Measurements from ENCODE around the gene FBXO27.
"Not testable (repeated sequence)": the region's sequence is repeated elsewhere in the genome, so short reads cannot be mapped to it uniquely, and the experiment has no call there.

Gene FBXO27, protein sequence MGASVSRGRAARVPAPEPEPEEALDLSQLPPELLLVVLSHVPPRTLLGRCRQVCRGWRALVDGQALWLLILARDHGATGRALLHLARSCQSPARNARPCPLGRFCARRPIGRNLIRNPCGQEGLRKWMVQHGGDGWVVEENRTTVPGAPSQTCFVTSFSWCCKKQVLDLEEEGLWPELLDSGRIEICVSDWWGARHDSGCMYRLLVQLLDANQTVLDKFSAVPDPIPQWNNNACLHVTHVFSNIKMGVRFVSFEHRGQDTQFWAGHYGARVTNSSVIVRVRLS

DNA sequence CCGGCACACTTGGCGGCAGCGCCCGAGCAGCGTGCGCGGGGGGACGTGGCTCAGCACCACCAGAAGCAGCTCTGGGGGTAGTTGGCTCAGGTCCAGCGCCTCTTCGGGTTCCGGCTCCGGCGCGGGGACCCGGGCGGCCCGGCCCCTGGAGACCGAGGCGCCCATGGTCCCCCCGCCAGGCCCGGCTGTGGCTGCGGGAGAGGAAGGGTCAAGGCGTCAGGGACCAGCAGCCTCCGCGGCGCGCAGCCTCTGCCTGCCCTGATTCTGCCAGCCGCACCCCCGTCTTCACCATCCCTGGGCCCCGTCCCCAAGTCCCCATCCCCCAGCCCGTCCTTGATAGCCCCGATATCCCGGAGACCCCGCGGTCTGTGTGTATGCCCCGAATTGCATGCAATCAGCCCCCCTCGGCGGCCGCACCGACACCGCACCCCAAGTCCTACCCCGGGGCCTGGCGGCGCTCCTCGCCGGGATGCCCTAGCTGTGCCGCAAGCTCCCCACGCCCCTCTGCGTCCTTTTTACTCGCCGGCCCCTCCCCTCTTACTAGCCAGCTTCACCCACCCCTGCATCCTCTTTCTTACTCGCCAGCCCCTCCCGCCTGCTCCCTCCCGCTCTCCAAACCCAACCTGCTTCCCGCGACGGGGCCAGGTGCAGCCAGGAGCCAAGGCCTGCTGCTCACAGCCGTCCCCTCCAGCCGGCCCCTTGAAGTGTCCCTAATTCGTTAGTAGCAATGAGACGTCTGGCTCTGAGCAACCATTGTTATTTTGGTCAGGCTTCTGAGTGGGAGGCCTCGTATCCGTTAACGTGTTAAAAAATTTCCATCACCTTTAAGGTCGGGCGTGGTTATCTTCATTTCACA, at the start of gene FBXO27:
TSS of gene FBXO27 (minus strand) at position 487 of the 856 bp plus-strand sequence. CDS start at position 165, 322 bp downstream.
- DNase-seq (ENCODE audit: low read depth in 2 of 2): no peak

DNA sequence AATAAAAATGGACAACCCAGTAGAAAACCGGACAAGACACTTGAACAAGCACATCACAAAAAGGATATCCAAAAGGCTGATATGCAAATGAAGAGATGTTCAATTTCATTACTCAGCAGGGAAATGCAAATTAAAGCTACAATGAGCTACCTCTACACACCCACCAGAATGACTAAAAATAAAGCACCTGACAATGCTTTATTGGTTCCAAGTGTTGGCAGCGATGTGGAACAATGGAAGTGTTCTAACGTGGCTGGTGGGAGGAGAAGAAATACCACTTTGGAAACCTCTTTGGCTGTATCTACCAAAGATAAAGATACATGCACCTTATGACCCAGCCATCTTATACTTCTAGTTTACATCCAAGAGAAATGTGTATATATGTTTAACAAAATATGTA, 48.1 kb upstream of the FBXO27 start:
- no peak for DNase-seq (ENCODE audit: low read depth in 2 of 2)

DNA sequence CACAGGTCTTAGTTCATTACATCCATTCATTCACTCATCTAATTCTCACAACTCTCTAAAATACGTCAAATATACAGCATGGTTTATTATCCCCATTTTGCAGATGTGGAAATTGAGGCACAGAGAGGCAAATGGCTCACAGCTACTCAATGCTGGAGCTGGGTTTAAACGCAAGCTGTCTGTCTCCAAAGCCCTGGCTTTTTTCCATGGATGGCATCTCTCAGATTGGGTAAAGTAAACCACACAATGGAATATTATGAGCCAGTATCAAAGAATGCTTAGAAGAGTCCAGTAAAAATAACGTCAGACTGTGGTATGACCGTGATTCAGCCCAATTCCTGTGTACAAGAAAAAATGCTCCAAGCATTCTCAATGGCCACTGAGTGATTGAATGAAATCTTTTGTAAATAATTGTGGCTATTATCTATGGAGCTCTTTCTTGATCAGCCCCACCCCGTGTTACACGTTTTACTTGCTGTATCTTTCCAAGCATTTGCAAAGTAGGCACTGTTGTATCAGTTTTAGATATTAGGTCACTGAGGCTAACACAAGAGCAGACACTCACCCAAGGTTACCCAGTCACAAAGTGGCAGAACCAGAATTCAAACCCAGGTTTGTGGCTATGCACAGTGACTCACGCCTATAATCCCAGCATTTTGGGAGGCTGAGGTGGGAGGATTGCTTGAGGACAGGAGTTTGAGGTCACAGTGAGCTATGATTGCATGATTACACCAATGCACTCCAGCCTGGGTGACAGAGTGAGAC, 46.3 kb upstream of the FBXO27 start:
- DNase-seq (ENCODE audit: low read depth in 2 of 2): no peak

DNA sequence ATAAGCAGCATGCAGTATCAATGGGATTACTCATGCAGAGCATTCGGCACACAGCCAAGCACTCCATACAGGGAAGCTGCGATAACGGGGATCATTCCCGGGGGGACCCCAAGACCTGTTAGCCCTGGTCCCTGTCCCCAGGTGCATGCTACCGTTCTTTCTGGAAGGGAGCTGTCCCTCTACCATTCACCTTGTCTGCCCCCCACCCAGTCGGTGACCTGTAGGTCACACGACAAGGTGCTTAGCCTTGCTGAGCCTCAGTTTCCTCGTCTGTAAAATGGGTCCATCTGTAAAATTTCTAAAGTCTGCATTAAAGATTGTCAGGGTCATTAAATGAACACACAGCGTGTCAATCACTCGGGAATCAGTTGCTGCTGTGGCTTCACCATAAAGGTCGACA, 45.0 kb upstream of the FBXO27 start:
- DNase-seq (ENCODE audit: low read depth in 2 of 2): no peak

DNA sequence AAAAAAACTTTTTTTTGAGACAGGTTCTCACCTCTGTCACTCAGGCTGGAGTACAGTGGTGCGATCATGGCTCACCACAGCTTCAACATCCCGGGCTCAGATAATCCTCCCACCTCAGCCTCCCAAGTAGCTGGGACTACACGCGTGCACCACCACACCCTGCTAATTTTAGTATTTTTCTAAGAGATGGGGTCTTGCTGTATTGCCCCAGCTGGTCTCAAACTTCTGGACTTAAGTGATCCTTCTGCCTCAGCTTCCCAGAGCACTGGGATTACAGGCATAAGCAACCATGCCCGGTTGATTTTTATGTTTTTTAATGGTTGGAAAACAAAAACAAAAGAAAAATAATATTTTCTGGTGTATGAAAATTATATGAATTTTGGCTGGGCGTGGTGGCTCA, 42.6 kb upstream of the FBXO27 start:
- no peak for DNase-seq (ENCODE audit: low read depth in 2 of 2)

DNA sequence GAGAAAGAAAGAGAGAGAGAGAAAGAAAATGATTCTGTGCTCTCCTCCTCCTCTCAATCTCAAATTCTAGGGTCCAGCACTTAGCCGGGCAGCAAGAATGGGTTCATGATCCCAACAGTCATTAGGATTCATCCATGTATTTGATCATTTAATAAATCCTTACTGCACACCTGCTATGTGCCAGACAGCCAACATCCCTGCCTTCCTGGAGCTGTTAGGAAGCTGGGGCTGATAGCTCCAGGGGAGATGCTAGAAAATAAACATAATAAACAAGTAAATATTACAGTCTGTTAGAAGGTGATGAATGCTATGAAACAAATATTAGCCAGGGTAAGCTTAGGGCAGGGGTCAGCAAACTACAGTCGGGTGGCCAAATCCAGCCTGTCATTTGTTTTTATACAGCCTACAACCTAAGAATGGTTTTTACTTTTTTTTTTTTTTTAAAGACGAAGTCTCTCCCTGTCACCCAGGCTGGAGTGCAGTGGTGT, 41.9 kb upstream of the FBXO27 start:
- DNase-seq (ENCODE audit: low read depth in 2 of 2): no peak

DNA sequence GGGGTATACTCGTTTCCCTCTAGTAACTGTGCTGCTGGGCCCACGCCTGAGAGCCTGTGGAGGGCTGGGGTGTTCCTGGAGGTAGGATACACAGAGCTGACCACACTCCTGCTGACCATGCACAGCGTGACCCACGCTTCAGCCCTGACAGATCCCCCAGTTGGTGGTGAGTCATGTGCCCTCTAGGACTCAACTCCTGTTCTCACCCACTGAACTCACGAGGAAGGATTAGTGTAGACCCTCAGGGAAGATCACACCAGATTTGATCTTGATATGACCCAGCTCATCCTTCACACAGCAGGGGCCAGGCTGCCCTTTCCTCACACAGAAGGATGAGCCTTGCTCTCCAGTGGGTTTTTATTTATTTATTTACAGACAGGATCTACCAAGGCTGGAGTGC, 38.5 kb upstream of the FBXO27 start:
- no peak for DNase-seq (ENCODE audit: low read depth in 2 of 2)

DNA sequence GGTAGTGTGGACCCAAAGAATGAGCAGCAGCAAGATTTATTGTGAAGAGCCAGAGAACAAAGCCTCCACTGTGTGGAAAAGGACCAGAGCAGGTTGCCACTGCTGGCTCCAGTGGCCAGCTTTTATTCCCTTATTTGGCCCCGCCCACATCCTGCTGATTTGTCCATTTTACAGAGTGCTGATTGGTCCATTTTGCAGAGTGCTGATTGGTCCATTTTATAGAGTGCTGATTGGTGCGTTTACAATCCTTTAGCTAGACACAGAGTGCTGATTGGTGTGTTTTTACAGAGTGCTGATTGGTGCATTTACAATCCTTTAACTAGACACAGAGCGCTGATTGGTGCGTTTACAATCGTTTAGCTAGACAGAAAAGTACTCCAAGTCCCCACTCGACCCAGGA, 35.9 kb upstream of the FBXO27 start:
- not testable (repeated sequence) for DNase-seq (ENCODE audit: low read depth in 2 of 2)

DNA sequence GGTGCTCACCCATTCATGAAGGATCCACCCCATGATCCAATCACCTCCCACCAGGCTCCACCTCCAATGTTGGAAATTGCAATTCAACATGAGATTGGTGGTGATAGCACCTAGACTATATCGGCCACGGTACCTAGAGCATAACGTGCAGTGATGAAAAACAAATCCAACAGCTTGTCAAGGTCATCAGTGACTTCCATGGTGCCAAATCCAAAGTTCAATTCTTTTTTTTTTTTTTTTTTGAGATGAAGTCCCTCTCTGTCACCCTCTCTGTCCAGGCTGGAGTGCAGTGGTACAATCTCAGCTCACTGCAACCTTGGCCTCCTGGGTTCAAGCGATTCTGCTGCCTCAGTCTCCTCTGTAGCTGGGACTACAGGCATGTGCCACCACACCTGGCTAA, 34.8 kb upstream of the FBXO27 start:
- no peak for DNase-seq (ENCODE audit: low read depth in 2 of 2)

DNA sequence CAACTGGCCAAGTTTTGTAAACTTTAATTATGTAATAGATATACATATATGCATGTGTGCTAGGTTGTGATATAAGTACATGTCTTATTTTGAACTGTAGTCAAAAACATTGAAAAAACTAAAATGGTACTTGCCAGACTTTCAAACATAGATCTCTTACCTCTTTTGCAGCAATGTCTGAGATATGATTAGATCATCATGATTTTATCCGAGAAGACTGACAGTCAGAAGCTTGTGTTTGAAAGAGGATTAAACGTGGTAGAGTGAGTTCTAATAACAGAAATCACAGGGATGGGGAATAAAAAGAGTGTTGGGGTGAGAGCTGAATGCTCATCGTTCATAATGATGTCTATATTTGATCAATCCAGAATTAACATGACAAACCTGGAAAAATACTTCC, 33.6 kb upstream of the FBXO27 start:
- no peak for DNase-seq (ENCODE audit: low read depth in 2 of 2)

DNA sequence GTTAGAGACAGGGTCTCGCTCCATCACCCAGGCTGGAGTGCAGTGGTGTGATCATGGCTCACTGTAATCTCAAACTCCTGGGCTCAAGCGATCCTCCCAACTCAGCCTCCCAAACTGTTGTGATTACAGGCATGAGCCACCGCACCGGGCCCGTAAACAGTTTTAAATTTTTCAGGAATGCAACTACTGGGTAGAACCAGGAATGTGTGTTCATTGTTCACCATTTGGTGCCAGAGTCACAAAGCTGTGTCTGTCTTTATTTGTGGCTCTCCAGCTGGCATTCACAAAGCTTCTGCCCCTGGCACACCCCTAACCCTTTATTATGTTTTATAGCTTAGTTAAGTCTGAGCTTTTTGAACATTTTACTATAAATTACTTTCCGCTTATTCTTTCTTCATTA, 32.1 kb upstream of the FBXO27 start:
- DNase-seq (ENCODE audit: low read depth in 2 of 2): no peak

DNA sequence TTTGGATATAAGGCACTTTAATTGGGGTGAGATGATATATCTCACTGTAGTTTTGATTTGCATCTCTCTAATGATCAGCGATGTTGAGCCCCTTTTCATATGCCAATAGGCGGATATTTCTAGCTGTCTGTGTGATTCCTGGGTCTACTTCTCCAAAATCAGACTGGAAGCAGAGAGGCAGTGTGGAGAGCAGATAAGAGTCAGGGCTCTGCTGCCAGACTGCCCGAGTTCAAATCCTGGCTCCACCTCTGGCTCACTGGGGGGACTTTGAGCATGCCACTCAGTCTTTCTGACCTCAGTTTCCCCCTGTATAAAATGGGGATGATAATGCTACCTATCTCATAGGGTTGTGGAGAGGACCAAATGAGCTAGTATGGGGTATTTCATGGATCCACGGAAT, 27.8 kb upstream of the FBXO27 start:
- no peak for DNase-seq (ENCODE audit: low read depth in 2 of 2)

DNA sequence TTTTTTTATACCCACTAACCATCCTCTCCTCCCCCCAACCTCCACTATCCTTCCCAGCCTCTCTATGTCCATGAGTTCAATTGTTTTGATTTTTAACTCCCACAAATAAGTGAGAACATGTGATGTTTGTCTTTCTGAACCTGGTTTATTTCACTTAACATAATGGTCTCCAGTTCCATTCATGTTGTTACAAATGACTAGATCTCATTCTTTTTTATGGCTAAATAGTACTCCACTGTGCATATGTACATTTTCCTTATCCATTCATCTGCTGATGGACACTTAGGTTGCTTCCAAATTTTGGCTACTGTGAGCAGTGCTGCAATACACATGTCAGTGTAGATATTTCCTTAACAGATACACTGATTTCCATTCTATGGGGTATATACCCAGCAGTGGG, 27.0 kb upstream of the FBXO27 start:
- DNase-seq (ENCODE audit: low read depth in 2 of 2): no peak

DNA sequence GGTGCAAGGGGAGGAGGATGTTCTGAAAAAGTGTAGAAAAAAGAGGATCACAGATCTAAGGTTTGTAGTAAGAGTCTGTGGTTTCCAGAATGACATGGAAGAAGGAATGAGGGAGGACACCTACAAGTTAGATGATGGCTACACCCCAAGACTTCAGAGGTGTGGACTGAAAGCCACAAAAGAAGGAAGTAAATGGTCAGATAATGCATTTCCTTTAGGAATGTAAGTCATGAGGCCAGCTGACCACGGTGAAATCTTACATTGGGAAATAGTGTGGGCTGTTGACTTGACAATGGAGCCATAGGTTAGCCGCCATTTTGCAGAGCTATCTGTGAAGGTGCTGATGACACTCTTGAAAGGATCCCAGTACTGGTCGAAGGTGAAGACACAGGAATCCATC, 25.3 kb upstream of the FBXO27 start:
- no peak for DNase-seq (ENCODE audit: low read depth in 2 of 2)

DNA sequence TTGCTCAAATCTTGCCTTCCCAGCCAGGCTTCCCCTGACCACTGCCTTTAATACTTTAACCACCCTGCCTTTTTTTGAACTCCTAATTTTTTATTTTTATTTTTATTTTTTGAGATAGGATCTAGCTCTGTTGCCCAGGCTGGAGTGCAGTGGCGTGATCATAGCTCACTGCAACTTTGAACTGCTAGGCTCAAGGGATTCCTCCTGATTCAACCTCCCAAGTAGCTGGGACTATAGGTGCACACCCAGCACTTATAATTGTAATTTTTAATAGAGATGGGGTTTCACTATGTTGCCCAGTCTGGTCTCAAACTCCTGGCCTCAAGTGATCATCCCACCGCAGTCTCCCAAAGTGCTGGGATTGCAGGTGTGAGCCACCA, 21.7 kb upstream of the FBXO27 start:
- DNase-seq (ENCODE audit: low read depth in 2 of 2): no peak

DNA sequence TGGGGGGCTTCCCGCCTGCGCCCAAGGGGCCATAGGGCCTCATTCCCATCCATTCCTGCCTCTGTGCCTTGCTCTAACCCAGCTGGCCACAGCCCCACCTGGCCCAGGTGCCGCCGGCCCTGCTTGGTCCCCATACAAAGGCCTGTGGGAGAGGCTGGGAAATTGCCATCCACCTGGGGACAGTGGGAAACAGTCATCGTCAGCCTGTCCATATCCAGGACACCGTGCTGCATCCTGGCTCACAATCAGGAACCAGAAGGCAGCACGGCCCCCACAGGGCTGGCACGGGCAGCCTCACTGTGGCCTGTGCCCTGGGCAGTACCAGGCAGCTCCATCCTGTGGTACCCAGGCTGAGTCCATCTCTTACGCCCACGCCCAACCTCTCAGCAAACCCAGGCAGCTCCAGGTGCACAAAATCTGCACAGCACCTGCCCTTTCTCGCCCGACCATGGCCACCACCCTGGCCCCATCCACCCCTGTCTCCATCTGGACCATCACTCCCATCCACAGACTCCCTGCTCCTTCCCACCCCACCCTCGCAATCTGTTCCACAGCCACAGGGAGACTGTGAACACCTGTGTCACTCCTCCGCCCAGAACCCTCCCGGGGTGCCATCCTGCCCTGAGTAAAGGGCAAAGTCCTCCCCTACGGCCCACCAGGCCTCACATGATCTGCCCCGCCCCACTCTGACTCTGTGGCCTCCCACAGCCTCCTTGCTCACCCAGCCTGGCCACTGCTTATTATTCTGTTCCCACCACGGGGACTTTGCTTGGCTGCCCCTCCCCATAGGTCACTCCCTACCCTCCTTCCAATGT, 21.1 kb upstream of the FBXO27 start:
- DNase-seq (ENCODE audit: low read depth in 2 of 2): no peak

DNA sequence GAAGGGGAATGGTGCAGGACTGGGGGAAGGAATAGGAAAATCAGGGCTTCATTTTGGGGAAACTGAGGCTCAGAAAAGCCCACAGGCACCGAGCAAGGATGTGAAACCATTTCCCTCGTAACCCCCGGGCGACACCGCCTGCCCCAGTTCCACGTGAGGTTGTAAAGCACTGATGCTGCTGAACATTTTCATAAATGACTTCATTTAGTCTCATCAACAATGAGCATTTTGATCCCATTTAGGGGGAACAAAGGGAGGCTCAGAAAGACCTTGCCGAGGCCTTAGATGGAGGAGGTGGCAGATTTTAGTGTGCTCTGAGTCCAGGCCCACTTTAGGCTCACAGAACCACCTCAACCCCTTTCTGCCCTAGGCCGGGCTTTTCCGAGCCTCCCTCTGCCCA, 20.5 kb upstream of the FBXO27 start:
- DNase-seq (ENCODE audit: low read depth in 2 of 2): no peak

DNA sequence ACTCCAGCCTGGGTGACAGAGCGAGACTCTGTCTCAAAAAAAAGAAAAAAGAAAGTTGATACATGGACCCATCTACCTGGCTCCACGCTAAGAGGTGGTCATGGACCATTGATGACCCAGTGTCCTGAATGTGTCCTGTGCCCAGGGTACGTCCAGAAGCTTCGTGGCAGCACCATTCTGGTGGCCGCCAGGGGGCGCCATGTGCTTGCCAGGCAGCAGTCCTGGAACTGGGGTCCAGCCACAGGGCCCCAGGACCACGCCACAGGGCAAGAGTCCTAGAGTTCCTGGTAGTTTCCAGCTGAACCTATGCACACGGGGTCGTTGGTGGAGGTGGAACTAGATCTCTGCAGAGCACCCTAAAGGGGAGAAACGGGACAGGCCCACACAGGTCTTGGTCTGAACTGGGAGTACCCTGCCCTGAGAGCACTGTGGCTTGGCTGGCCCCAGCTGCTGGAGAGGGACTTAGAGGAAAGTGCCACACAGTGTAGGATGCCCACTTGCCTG, 19.9 kb upstream of the FBXO27 start:
- peak; percentile 62 to 69 for DNase-seq (ENCODE audit: low read depth in 2 of 2)

DNA sequence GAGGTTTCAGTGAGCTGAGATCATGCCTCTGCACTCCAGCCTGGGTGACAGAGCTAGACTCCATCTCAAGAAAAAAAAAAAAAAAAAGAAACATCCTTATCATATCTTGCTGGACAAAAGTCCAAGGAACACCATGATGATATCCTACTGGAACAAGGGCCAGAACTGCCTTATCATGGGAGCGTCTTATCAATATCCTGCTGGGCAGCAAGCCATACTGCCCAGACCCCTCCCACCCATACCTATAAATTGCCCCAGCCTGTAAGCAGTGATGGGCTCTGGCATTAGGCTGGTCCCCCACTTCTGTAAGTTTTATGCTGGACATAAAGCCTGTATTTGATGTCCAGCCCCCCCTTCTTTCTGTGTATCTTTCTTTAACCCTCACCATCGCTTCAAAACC, 14.7 kb upstream of the FBXO27 start:
- no peak for DNase-seq (ENCODE audit: low read depth in 2 of 2)

DNA sequence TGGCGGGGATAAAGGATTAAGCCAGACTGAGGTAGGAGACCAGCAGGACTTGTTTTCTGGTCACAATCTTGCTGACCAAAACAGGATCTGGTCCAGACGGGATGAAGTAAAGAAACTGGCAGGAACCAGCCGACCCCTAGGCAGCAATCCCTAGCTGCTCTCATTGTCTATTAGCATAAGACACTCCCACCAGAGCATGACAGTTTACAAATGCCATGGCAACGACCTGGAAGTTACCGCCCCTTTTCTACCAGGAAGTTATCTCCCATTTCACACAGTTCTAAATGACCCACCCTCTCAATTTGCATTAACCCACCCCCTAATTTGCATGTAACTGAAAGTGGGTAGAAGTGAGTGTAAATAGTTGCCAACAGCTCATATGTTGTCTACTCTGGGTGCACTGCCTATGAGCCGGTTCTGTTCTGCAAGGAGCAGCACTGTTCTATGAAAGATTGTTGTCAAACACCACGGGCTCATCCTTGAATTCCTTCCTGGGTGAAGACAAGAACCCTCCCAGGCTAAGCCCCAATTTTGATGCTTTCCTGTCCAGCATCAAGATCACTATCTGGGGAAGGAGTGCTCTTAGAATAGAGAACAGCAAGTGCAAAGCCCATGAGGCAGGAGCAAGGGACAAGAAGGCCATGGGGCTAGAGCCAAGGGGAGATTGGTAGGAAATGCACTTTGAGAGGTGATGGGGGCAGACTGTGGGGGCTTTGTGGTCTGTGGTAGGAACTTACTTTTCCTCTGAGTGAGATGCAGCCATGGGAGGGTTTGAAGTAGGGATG, 13.9 kb upstream of the FBXO27 start:
- no peak for DNase-seq (ENCODE audit: low read depth in 2 of 2)

DNA sequence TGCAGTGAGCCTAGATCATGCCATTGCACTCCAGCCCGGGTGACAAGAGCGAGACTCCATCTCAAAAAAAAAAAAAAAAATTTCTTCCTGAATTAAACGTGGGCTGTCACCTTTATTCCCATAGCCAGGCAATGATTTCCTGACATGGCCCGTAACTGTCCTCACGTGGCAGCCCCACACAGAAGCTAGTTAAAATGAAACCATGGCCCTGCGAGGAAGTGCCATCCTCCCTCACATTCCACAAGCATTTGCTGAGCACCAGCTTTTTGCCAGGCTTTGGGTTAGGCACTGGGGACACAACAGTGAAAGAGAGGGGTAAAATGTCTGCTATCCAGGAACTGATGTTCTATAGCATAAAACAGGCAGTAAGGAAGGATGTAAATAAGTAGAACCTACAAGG, 13.2 kb upstream of the FBXO27 start:
- no peak for DNase-seq (ENCODE audit: low read depth in 2 of 2)
